Hindlimb muscle (tissue), 1 donor: Measurements from ENCODE around the gene SMDT1. TPM values are rescaled to one million over a fixed set of nuclear protein-coding genes. Genes with fewer than 3 reads are reported as not detected.

Source experiments
- DNase-seq: peaks from one replicate; pipeline ENCODE4 v3.0.0-alpha.2; 2013
- polyA plus RNA-seq: library from polyadenylated mRNA; unstranded; fragments of 120-200 nt; gene quantifications from one replicate; pipeline ENCODE4 v1.2.1, GENCODE V29; 2013; ENCODE audit not compliant: insufficient read length

Gene SMDT1
- 75.1 TPM for polyA plus RNA-seq

- DNase-seq, result peak; percentile 98
Measured at GRCh38 chr22:42079319-42080251, at the start of gene SMDT1. Gene SMDT1 (plus strand): TSS chr22:42079700. CDS start chr22:42079769, 69 bp downstream.

GRCh38 chr22:42033263-42034181 lies 46.0 kb upstream of the SMDT1 start:
- DNase-seq, result no peak

- no peak for DNase-seq
Measured at GRCh38 chr22:42035256-42035655, 44.2 kb upstream of the SMDT1 start.

- no peak for DNase-seq
Measured at GRCh38 chr22:42039271-42039670, 40.2 kb upstream of the SMDT1 start.

- DNase-seq, result no peak
Measured at GRCh38 chr22:42041784-42042183, 37.7 kb upstream of the SMDT1 start.

- DNase-seq, result no peak
Measured at GRCh38 chr22:42050641-42051180, 28.8 kb upstream of the SMDT1 start.

- no peak for DNase-seq
Measured at GRCh38 chr22:42052765-42053164, 26.7 kb upstream of the SMDT1 start.

GRCh38 chr22:42056757-42057511 lies 22.6 kb upstream of the SMDT1 start:
- DNase-seq, result no peak

- DNase-seq, result no peak
Measured at GRCh38 chr22:42060489-42060888, 19.0 kb upstream of the SMDT1 start.

GRCh38 chr22:42061041-42061440 lies 18.5 kb upstream of the SMDT1 start:
- no peak for DNase-seq

GRCh38 chr22:42062506-42063170 lies 16.9 kb upstream of the SMDT1 start:
- no peak for DNase-seq

- DNase-seq, result no peak
Measured at GRCh38 chr22:42064629-42065028, 14.9 kb upstream of the SMDT1 start.

- DNase-seq, result no peak
Measured at GRCh38 chr22:42065438-42066125, 13.9 kb upstream of the SMDT1 start.

- DNase-seq, result no peak
Measured at GRCh38 chr22:42066126-42066761, 13.3 kb upstream of the SMDT1 start.

GRCh38 chr22:42066937-42067336 lies 12.6 kb upstream of the SMDT1 start:
- DNase-seq, result no peak

GRCh38 chr22:42067671-42068251 lies 11.7 kb upstream of the SMDT1 start:
- DNase-seq, result no peak

- no peak for DNase-seq
Measured at GRCh38 chr22:42068291-42068690, 11.2 kb upstream of the SMDT1 start.

GRCh38 chr22:42069801-42070516 lies 9.5 kb upstream of the SMDT1 start:
- no peak for DNase-seq
